OCI-LY3 (cell line): Measurements from ENCODE around the gene TMEM200B.

Source experiments
- H2AFZ ChIP-seq: fragments of 200-600, 300-600 bp; shearing (Covaris generic); 2 replicates; pipeline ENCODE4 v1.6.0; 2014; ENCODE audit warnings: antibody characterized with exemption, low read depth, low read length
- H3K27ac ChIP-seq: fragments of 200-600, 300-600 bp; sonication (generic); 2 replicates; pipeline ENCODE4 v1.5.1; 2014; ENCODE audit warnings: mild to moderate bottlenecking, low read length, moderate library complexity, mixed read lengths
- H3K27me3 ChIP-seq: fragments of 200-600, 300-600 bp; sonication (generic); 2 replicates; pipeline ENCODE4 v1.6.1; 2014; ENCODE audit warnings: low read depth, low read length, mixed read lengths
- H3K36me3 ChIP-seq: fragments of 200-600, 300-600 bp; sonication (generic); replicated peaks from 2 replicates; pipeline ENCODE3; 2014; ENCODE audit warnings: low read depth, low read length, mixed read lengths
- H3K4me1 ChIP-seq: fragments of 300-600, 200-600 bp; sonication (generic); 2 replicates; pipeline ENCODE4 v1.6.1; 2014; ENCODE audit warnings: low read length, mixed read lengths
- H3K4me2 ChIP-seq: fragments of 200-600, 300-600 bp; sonication (generic); 2 replicates; pipeline ENCODE4 v1.6.1; 2014; ENCODE audit warnings: low read length, mixed read lengths
- H3K4me3 ChIP-seq: fragments of 300-600, 200-600 bp; sonication (generic); 2 replicates; pipeline ENCODE4 v1.5.1; 2014; ENCODE audit warnings: antibody characterized with exemption, mild to moderate bottlenecking, low read length, moderate library complexity
- H3K79me2 ChIP-seq: fragments of 300-600, 200-600 bp; shearing (Covaris generic); 2 replicates; pipeline ENCODE4 v1.6.1; 2014; ENCODE audit warnings: mild to moderate bottlenecking, low read length, mixed read lengths
- H3K9ac ChIP-seq: fragments of 300-600, 200-600 bp; shearing (Covaris generic); 2 replicates; pipeline ENCODE4 v1.6.0; 2014; ENCODE audit warnings: mild to moderate bottlenecking, low read length, moderate library complexity
- H3K9me3 ChIP-seq: fragments of 200-600, 300-600 bp; shearing (Covaris generic); 2 replicates; pipeline ENCODE4 v1.6.1; 2014; ENCODE audit warnings: low read length, mixed read lengths; ENCODE audit not compliant: insufficient read depth
- H4K20me1 ChIP-seq: fragments of 200-600, 300-600 bp; sonication (generic); 2 replicates; pipeline ENCODE4 v1.6.1; 2016; ENCODE audit warnings: low read length, mixed read lengths; ENCODE audit not compliant: insufficient read depth
- EZH2phosphoT487 ChIP-seq: fragments of 200-600 bp; shearing (Covaris generic); IDR thresholded peaks from 2 replicates; pipeline ENCODE4 v1.6.1; 2018; ENCODE audit warnings: antibody characterized with exemption, mixed run types, low read depth
- TF ChIP-seq, protein P1 (sequence below): fragments of 200-600, 300-600 bp; sonication (generic); IDR thresholded peaks from 2 replicates; pipeline ENCODE4 v1.5.1; 2014; ENCODE audit warnings: antibody characterized with exemption, low read length, low read depth

TMEM200B gene

DNA sequence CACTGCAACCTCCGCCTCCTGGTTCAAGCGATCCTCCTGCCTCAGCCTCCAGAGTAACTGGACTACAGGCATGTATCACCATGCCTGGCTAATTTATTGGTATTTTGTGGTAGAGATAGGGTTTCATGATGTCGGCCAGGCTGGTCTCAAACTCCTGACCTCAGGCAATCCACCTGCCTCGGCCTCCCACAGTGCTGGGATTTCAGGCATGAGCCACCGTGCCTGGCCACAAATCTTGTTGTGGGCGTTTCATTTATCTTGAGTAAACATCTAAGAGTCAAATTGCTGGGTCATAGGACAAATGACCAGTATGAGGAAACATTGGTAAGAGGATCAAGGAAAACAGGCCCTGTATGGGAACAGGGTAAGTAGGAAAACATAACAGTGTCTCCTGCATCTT lies 17.9 kb downstream of the TMEM200B start:
- no peaks in the 10 kb centered on the region for H3K27me3 ChIP-seq
- no peak for TF ChIP-seq EZH2phosphoT487
- TF ChIP-seq, protein P1, sequence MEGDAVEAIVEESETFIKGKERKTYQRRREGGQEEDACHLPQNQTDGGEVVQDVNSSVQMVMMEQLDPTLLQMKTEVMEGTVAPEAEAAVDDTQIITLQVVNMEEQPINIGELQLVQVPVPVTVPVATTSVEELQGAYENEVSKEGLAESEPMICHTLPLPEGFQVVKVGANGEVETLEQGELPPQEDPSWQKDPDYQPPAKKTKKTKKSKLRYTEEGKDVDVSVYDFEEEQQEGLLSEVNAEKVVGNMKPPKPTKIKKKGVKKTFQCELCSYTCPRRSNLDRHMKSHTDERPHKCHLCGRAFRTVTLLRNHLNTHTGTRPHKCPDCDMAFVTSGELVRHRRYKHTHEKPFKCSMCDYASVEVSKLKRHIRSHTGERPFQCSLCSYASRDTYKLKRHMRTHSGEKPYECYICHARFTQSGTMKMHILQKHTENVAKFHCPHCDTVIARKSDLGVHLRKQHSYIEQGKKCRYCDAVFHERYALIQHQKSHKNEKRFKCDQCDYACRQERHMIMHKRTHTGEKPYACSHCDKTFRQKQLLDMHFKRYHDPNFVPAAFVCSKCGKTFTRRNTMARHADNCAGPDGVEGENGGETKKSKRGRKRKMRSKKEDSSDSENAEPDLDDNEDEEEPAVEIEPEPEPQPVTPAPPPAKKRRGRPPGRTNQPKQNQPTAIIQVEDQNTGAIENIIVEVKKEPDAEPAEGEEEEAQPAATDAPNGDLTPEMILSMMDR: no peak
- H3K27ac ChIP-seq: no peak overlapping the region
- H3K4me3 ChIP-seq: no peak overlapping the region
- H3K36me3 ChIP-seq: no peaks in the 10 kb centered on the region
- no peaks in the 10 kb centered on the region for H4K20me1 ChIP-seq
- H3K4me2 ChIP-seq: no peak overlapping the region
- H2AFZ ChIP-seq: no peak overlapping the region
- H3K9me3 ChIP-seq: no peaks in the 10 kb centered on the region
- no peaks in the 10 kb centered on the region for H3K79me2 ChIP-seq
- no peak overlapping the region for H3K9ac ChIP-seq
- no peaks in the 10 kb centered on the region for H3K4me1 ChIP-seq

DNA sequence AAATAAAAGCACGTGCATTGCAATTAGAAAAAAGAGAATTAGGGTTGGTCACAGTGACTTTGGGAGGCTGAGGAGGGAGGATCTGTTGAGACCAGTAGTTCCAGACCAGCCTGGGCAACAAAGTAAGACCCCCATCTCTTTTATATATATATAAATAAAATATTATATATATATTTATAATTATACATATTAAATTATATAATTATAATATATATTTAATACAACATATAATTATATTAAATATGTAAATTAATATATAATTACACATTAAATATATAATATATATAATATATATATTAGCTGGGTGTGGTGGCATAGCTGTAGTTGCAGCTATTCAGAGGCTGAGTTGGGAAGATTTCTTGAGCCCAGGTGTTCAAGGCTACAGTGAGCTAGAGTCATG lies 23.2 kb downstream of the TMEM200B start:
- Histone ChIP-seq H4K20me1 (no peaks in the 10 kb centered on the region), H3K9ac (no peak overlapping the region), H3K4me1 (no peaks in the 10 kb centered on the region), H3K4me2 (no peak overlapping the region), H3K9me3 (no peaks in the 10 kb centered on the region), H2AFZ (no peak overlapping the region), H3K27ac (no peak overlapping the region), H3K4me3 (no peak overlapping the region), H3K27me3 (no peaks in the 10 kb centered on the region), H3K79me2 (no peaks in the 10 kb centered on the region), H3K36me3 (peaks cover 4% of the 10 kb centered on the region)
- TF ChIP-seq, protein P1: no peak
- TF ChIP-seq EZH2phosphoT487: no peak

- Histone ChIP-seq H3K9me3 (no peaks in the 10 kb centered on the region), H2AFZ (no peak overlapping the region), H3K27me3 (no peaks in the 10 kb centered on the region), H3K9ac (no peak overlapping the region), H3K79me2 (no peaks in the 10 kb centered on the region), H3K4me3 (no peak overlapping the region), H4K20me1 (no peaks in the 10 kb centered on the region), H3K4me2 (no peak overlapping the region), H3K27ac (no peak overlapping the region), H3K36me3 (peaks cover 4% of the 10 kb centered on the region), H3K4me1 (no peaks in the 10 kb centered on the region)
- no peak for TF ChIP-seq EZH2phosphoT487
- TF ChIP-seq, protein P1: no peak
Observed at GRCh38 chr1:29099286-29099685, 24.4 kb downstream of the TMEM200B start.

GRCh38 chr1:29096231-29096886 lies 27.3 kb downstream of the TMEM200B start:
- Histone ChIP-seq H3K4me3 (no peak overlapping the region), H3K9me3 (no peaks in the 10 kb centered on the region), H3K79me2 (no peaks in the 10 kb centered on the region), H3K9ac (no peak overlapping the region), H3K4me2 (no peak overlapping the region), H3K36me3 (peaks cover 4% of the 10 kb centered on the region), H3K27me3 (no peaks in the 10 kb centered on the region), H3K27ac (no peak overlapping the region), H4K20me1 (no peaks in the 10 kb centered on the region), H2AFZ (no peak overlapping the region), H3K4me1 (peaks cover 5% of the 10 kb centered on the region; the same call in 1 of the 2 replicates)
- TF ChIP-seq, protein P1: no peak
- no peak for TF ChIP-seq EZH2phosphoT487
